Measurements from ENCODE around the gene PLGRKT.
"Not testable (repeated sequence)": the region's sequence is repeated elsewhere in the genome, so short reads cannot be mapped to it uniquely, and the experiment has no call there.

Gene PLGRKT

DNA sequence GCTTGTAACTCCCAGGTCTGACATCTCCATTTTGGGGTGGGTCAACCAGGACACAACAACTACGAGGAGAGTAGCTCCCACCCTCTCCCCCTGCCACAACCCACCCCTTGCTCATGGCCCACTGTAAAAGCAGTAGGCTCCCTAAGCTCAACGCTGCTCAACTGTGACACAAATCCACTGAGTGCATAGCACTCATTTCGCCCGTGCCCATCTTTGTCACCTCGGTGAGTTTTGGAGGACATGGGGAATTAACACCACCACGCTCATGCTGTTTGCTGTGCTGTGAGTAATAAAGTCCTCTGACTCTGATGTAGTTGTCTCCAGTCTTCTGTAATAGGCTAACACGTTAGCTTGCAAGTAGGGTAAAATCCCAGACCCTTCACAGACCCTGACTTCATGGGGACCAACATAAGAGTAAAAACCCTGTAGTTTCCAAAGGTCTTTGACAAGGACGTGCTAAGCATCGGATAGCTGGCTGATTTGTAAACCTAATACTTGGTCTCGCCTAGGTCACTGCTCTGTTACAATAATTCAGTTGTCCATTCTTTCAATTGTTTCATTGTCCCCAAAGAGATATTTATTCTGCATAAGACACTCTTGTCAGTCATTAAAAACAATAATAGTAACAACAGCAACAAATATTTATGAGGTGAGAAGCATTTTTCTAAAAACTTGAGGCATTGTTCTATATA is 7.7 kb downstream of the PLGRKT start:
- no peak for DNase-seq

DNA sequence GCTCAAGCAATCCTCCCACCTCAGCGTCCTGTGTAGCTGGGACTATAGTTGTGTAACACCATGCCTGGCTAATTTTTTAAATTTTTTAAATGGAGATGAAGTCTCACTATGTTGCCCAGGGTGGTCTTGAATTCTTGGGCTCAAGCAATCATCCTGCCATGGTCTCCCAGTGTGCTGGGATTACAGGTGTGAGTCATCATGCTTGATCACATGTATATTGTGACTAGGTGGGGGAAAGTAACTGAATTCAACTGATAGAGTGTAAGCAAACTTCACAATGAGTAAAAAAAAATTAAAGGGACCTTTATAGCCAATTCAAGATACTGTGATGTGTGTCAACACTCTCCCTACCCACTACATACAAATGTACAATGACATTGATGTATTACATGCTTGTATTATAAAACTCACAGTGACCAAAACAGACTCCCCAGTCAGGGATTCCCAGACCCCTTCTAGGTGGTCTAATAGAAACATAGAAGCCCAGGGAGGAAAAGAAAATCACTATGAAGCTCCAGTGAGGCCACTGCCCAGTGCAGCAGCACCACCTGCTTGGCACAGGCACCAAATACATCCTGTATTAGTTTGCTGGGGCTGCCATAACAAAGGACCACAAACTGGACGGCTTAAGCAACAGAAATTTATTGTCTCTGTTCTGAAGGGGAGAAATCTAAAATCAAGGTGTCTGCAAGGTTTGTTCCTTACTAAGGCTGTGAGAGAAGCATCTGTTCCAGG is 8.8 kb downstream of the PLGRKT start:
- no peak for DNase-seq

DNA sequence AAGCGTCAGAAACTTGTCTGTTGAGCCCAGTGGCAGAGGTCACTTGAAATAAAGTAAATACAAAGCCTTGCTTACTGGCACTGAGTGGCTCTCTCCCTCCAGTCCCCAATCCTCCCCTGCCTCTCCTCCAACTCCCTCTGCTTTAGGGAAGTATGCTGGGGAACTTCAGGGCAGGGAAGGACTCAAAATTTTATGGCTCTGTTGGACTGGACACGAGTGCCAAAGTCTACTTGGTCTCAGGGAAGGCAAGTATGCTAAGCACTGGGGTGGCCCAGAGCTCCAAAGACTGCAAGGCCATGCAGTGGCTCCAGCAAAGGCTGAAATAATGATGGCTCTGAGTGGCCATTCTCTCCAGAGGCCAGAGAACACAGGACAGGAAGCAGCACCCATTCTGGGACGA is 9.6 kb downstream of the PLGRKT start:
- no peak for DNase-seq

DNA sequence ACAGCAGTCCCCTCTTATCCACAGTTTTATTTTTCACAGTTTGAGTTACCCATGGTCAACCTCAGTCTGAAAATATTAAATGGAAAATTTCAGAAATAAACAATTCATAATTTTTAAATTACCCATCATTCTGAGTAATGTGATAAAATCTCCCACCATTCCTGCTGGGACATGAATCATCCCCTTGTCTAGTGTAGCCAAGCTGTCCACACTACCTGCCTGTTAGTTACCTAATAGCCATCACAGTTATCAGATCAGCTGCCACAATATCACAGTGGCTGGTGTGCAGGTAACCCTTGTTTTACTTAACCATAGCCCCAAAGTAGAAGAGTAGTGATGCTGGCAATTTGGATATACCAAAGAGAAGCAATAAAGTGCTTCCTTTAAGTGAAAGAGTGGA is 10.7 kb downstream of the PLGRKT start:
- no peak for DNase-seq

DNA sequence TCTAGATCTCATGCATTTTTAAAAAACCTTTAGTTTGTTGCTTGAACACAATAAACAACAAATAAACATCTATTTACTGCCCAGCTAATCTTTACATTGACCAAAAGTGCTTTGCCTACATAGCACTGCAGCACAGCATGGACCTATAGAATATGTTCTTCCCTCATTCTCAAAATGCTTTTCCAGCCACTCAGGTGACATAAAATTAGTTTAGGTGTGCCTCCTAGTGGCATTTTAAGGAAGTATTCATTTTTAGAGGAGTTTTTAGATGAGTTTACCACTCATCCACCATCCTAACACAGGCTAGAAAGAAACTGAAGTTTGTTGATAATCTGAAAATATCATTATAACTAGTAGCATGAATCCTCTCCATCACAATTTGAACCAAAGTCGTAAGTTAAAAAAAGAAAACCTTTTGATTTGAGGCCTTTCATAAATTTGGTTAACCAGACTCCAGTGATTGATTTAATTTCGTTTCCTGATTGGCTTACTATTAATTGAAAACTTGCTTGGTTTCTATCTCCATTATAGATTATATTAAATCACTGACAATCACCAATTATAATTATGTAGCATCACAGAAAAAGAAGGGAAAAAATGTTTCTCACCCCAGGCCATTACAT is 12.6 kb downstream of the PLGRKT start:
- DNase-seq = no peak

DNA sequence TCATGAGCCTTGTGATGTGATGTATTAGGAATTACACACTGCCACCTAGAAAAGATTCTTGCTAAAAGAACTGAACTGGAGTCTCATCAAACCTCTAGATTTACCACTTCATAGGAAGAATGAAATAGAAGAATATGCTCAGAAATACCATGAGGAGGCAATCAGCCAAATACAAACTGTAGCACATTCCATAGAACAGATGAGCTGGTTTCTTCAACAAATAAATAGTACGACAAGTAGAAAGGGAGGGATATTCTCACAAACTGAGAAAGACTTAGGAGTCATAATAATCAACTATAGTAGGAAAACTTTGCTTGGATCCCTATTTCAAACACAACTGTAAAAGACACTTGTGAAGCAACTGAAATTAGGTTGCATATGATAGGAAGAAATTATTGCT is 15.4 kb downstream of the PLGRKT start:
- no peak for DNase-seq

DNA sequence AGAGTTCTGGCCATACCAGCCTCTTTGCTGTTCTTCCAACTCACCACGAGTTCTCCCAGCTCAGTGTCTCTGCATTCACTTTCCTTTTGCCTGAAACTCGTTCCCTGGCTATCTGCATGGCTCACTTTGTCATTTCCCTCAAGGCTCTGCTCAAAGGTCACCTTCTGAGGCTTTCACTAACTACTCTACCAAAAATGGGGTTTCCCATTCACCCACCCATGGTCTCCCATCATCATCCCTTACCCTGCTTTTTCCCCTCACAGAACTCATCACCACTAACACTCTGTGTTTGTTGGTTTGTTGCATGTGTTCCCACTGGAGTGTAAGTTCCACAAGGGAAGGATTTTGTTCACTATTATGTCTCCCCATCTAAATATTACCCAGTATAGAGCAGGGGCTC is 16.6 kb downstream of the PLGRKT start:
- no peak for DNase-seq

DNA sequence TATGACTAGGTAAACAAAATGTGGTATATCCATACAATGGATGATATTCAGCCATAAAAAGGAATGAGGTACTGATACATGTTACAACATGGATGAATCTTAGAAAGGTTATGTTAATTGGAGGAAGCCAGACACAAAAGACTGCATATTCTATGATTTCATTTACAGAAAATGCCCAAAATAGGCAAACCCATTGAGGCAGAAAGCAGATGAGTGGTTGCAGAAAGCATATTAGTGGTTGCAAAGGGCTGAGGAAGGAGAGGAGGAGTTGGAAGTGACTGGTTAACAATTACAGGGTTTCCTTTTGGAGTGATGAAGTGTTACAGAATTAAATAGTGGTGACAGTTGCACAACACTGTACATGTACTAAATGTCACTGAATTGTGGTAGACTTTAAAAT is 17.7 kb downstream of the PLGRKT start:
- no peak for DNase-seq

DNA sequence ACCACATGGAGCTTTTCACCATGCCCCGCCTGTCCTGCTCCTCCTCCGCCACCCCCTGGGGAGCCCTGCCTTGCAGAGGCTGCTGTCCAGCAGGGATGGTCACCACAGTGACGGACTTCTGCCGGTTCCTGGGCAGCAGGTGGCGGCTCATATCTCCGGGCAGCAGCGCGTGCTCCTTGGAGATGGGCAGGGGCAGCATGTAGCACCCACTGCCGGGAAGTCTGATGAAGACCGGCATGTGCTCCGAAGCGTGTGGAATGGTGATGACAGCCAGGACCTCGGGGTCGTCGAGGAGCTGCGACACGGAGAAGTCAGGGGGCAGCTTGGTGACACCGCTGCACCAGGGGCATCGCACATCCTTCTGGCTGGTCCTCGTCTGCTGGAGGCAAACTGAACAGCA is 19.2 kb downstream of the PLGRKT start:
- DNase-seq = no peak

DNA sequence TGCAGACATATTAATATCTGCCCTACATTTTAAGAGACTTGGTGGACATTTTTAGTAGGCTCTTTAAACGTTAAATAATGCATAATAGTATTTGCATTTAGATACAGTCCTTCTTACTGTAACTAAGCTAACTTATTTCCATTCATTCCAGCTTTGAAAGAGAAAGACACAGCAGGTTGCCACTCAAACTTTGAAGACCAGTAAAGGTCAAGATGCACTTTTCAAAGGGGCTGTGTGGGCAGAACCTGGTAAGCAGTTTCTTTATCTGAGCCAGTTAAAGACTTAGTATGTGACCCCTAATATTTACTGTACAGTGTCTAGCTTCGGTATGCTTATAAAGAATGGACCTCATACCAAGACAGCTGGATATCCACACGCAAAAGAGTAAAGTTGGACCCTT is 20.8 kb downstream of the PLGRKT start:
- DNase-seq = no peak

DNA sequence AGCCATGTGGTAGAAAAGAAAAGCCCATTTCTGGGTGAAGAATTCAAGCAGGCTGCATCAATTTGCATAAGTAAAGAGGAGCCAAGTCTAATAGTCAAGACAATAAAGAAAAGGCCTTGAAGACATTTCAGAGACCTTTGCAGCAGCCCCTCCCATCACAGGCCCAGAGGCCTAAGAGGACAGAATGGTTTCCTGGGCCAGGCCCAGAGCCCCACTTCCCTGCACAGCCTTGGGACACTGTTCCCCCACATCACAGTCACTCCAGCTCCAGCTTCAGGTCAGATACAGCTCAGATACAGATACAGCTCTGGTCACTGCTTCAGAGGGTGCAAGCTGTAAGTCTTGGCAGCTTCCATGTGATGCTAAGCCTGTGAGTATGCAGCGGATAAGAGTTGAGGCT is 29.1 kb downstream of the PLGRKT start:
- no peak for DNase-seq

DNA sequence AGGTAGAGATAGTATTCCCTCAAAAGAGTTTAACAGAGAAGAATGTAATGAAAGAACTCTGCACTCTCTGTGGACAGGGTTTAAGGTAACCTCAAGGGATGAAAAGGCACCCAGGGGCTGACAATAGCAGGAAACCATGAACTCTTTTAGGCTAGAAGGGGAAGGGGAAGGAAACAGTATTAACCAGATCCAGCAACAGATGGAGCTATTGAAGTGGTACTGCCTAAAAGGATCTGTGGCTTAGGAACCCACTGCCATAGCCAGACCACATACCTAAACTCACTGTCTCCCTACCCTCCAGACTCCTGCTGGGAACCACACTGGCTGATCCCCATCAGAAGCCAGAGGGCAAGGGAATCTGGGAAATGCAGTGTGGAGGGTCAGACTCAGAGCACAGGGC is 35.5 kb downstream of the PLGRKT start:
- DNase-seq = no peak

DNA sequence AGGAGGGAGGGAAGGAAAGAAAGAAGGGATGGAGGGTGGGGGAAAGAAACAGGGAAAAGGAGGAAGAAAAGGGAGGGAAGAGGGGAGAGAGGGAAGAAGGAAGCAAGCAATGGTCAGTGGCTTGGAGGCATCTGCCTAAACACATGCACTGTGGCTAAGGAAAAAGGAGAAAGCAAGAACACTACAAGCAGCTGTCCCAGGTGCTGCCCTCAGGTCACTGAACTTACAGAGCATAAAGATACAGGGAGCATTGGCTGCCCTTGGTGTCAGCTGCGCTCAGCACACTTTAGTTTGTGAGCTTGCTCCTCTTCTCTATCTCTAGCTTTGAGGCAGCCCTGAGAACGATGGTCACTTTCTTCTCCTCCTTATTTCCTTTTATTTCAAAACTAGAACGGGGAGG is 40.2 kb downstream of the PLGRKT start:
- DNase-seq = not testable (repeated sequence)

DNA sequence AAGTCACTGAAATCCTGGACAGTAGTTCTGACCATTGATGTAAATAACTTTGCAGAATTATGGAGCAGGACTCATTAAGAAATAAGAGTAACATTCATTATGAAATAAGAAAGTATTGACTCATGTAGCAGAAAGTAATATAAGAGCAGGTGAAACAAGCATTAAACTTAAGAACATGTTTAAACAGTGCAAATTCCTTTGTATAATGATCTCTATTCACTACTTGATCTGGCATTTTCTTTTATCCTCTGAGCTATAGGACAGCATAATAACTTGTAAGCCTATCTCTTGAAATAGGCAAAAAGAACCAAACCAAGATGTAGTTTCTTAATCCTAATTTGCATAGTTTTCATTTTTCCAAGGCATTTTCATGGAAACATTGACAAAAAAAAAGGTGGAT is 42.3 kb downstream of the PLGRKT start:
- no peak for DNase-seq

DNA sequence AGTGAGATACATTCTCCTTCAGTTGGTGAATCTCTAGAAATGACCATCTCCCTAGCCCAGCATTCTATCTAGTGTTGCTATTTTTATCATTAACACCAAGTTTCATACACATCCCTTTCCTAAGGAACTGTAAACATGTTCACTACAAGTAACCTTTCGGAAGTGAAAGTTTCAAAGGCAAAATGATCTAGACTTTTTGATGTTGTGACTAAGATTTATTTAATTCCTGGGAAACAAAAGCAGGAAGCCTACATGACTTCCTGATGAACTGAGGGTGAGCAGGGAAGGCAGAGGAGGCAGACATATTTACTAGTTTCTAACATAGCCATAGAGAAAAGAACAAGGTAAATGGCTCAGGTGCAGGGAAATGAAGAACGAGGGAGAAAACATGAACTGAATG is 43.7 kb downstream of the PLGRKT start:
- not testable (repeated sequence) for DNase-seq

DNA sequence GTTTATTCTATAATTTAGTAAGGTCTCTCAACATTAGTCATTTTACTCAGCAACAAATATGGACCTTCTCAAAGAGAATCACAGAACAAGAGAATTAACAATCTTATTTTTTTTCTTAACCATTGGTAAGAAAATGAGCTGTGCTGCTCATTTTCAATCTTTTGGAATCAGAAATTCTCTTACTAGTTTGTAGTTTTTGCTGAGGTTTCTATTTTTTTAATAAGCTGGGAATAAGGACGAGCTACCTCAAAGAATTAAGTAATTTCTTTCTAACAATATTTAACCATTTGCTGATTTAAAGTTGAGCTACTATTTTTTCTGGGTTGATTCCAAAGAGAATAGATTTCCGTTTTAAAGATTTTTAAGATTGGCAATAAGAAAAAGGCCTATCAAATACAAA is 44.2 kb downstream of the PLGRKT start:
- no peak for DNase-seq

DNA sequence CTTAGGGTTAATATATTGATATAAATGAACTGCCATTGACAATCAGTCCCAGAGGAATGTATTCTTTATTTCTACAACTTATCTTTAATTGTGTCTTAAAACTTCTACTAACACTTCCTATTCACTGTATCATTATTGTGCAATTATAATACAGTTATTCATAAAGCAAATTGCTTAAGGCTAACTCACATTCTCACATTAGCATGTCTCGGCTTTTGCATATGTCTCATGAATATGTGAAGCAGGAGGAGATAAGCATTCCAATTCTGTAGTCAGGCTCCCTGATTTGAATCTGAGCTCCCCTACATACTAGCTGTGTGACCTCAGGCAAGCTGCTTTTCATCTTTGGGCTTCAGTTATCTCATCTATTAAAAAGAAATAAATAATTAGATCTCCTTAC is 45.4 kb downstream of the PLGRKT start:
- no peak for DNase-seq

DNA sequence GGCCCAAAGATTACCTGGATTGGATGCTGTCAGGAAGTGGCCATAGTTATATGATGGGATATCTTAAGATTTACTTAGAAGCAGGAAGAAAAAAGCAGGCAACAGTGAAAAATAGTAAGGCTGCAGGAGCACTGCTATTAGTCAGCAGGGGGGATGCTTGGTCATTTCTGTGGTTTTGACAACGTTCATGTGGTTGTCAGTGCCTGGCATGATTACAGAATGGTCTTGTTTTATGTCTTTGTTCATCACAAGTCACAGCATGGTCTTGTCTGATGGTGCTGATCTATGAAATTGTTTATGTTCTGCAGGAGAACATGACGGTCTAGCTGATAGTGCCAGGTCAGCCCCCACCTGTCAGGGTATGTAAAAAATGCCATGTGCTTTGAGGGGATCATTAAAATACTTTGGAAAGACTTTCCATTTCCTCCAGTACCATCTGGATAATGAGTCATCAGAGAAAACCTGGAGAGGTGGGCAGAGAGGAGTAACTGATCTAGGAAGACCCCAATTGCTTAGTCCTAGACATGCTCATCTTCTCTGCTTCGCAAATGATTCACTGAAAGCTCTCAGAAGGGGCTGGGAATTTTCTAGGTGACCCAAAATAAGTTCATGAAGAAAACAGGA is 48.5 kb downstream of the PLGRKT start:
- no peak for DNase-seq

DNA sequence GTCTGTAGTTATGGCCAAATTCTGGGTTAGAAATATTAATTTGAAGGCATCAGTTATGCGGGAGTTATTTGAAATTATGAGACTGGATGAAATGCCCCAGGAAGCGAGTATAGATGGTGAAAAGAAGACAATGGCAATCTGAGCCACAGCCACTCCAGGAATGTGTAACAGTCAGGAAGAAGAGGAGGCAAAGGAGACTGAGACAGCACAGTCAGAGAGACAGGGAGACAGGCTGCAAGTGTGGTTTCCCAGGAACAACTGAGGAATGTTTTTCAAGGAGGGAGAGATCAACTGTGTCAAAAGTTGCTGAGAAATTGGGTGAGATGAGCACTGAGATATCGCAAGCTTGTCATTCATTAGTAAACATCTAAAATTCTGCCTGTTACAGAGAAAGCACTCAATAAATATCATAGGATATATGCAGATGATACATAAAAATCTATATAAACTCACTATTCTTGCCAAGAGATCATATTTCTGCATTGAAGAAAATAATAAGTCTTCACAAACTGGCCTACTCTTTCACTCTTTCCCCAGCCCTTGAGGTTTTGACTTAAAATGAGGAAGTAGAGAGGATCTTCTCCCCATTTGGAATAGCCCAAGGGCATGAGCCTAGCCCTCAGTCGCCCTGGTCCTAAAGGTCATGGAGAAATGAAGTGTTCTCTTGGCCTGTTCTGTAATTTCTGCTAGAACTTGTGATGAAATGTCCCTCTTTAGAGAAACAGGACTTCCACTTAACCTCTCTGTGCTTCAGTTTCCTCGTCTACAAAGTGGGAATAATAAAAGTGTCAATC is 49.5 kb downstream of the PLGRKT start:
- no peak for DNase-seq

DNA sequence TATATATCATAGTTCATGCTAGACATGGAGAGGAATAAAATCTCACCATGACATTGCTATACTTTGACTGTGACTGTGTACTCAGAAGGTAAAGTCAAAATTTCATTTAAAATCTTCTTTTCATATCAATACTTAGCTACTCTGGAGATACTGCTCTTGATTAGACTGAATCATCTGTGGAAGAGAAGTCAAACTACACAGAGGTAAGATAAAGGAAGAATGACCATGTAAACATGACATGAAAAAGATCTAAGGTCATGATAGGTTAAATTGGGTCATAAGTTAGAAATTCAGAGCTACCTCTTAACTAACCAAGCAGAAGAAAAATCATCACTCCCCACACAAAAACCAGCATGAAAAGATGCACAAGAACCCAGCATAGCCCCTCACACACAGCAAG is 53.3 kb downstream of the PLGRKT start:
- DNase-seq = no peak

DNA sequence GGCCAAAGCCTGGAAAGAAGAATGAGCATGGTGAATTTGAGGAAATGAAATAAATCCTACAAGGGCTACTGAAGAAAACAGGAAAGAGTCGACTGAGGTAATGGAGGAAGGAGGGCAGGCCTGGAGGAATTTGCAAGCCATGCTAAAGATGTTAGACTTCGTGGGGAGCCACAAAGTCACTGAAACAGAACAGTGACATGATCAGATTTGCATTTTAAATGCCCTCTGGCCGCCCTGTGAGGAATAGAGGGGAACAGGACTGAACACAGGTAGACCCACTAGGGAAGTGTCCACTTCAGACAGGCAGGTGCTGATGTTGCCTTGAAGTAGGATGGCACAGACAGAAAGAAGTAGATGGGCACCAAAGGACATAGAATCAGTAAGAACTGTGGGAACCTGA is 55.2 kb downstream of the PLGRKT start:
- DNase-seq = no peak

DNA sequence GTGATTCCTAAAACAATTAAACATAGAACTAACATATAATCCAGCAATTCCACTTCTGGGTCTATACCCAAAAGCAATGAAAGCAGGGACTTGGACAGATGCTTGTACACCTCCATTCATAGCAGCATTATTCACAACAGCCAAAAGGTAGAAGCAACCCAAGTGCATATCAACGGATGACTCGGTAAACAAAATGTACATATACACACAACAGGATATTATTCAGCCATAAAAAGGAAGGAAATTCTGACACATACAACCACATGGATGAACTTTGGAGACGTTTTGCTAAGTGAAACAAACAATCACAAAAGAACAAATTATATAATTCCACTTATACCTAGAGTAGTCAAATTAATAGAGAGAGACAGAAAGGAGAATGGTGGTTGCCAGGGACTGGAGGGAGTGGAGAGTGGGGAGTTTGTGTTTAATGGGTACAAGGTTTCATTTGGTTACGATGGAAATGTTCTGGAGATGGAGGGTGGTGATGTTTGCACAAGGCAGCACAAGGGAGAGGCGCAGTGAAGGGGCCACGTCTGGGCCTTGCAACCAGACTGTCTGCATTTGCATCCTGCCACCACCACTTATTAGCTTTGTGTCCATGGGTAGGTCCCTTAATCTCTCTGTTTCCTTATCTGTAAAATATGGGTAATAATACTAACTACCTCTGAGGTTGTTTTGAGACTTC is 61.8 kb downstream of the PLGRKT start:
- DNase-seq = no peak

All from effector CD8-positive, alpha-beta T cell (primary cell).